Cortex of kidney (tissue), 1 donor: ENCODE measurements around the gene PKD1L1.
"Not testable (repeated sequence)": the region's sequence is repeated elsewhere in the genome, so short reads cannot be mapped to it uniquely, and the experiment has no call there.

Source experiments
- DNase-seq: peaks from one replicate; lab custom pipeline; 2025; lab: John Stamatoyannopoulos, UW

PKD1L1 gene

DNA sequence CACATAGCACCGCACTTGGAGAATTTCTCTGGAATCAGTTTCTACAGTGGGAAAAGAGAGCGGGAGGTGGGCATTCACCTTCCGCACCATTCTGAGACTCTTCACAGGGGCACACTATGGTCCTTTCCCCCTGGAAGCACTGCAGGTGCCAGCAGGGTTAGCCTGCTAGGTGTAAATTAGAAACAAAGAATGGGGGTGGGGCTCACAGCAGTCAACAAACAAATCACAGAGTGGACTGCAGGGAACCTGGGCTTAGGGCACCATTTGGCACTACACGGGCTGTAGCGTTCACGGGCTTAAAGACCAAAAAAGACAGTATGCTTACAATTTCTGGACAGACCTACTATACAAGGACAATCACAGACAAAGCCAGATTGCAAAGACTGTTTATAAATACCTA is 8.0 kb upstream of the PKD1L1 start:
- DNase-seq: no peak

GRCh38 chr7:47954231-47954911 is 6.1 kb upstream of the PKD1L1 start:
- no peak for DNase-seq

DNA sequence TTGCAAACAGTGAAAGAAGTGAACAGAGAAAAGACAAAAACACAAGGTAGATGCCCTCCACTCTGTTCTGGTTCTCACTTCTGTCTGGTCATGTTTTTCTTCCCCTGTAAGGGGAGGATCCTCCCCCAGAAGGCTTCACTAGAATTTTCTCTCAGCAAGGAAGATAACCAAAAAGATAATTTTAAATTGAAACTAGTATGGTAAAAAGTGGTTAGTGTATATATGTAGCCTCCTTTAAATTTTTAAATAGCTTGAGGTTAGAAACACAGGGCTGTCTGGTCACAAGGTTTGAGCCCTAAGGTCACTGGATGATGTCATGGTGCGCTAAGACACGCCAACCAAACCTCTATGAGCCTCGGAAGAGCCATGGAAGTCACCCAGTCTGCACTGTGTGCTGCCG is 5.6 kb upstream of the PKD1L1 start:
- DNase-seq: no peak

DNA sequence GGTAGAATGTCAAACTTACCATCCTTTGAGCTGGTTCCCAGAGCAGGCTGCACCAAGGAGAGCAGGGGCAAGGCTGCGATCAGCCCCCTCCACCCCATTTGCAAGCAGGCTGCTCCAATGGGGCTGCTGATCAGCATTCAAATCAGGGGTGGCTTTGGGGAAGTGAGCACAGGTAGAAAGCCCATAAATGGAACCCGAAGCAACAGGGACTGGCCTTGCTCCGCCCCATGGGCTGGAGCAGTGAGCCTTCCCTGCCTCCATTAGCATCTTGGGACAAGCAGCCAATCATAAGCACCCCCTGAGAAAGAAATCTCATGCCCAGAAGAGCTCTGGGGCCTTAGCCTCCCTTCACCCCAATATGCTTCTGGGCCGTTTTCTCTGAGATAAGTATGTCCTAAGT is 4.0 kb upstream of the PKD1L1 start:
- no peak for DNase-seq

DNA sequence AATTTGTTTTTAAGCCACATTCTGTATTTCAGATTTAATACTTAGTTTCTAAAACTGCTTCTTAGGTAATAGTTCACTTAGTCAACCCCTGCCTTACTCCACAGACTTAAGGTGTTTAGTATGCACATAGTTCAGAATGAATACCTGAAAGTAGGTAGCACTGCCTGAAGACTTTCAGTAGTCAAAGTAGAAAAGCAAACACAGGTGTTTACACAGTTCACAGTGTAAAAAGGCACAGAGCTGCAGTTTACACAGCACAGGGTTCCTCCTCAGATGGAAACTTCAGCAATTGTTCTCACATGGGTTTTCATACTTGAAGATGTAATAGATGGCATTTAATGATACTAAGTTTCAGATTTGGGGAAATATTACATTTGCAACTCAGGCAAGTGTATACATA is 3.1 kb upstream of the PKD1L1 start:
- DNase-seq: no peak

GRCh38 chr7:47950714-47951113 is 2.4 kb upstream of the PKD1L1 start:
- no peak for DNase-seq

DNA sequence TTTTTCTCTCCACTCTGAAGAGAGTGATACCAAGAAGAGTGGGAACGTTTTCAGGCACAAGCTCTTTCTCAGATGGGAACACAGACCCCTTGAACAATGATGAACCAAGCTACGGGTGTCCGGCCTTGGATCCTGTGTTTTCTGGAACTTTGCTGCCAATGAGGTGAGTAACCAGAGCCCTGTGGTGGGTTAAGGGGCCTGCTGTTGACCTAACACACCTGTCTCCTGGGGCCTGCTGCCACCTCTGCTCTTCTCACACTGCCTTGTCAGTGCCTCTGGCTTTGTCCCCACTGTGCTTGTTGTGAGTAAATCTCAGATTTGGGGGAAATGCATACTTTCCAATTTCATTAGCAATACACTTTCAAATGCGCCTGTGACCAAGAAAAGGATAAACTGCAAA is 1.4 kb upstream of the PKD1L1 start:
- DNase-seq: no peak

DNA sequence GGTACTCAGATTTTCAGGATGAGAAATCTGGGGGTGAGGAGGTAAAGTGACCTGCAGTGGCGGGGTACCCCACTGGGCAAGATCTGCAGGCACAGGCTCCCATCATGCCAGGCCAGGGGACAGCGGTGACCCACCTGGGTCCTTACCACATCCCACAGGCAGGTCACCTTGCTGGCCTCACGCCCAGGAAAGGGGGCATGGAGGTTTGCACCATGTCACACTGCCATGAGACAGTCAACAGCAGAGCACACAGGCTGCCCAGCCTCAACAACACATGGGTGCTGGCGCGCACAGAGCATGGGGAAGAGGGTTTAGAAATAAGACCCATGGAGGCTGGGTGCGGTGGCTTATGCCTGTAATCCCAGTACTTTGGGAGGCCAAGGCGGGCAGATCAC is 914 bp downstream of the PKD1L1 start:
- no peak for DNase-seq

DNA sequence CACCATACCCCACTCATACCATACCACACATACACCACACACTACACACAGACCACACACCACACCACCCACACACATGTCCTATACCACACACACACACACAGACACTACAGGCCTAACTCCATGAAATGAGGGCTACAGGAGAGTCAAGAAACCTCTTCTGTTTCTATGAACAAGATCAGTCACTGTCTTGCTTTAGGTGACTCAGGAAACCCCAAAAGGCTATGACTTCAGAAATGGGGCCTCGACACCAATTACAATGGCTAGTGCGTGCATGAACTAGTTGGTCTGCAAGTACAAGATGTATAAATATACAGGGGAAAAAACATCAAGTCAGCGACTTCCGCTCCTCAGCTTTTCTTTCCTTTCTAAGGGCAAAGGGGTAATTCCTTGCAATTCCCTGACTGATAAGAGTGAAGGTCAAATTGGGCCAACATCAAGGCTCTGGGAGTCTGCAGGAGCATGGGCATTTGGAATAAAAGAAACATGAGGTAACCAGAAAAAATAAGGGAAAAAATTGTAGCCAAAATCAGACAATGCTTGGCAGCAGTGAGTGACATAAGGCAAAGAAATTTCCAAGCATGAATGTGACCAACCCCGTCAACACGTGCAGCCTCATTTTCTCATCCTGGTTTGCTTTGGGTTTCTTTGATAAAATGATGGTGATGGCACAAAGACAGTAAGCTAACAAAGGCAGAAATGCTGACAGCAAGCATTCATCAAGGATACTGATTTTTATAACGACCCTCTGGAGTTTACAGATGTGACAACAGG is 1.5 kb downstream of the PKD1L1 start:
- DNase-seq: no peak

- DNase-seq: no peak
These were observed 2.8 kb downstream of the PKD1L1 start for GRCh38 chr7:47945261-47946015.

- DNase-seq: no peak
These were observed 3.6 kb downstream of the PKD1L1 start for GRCh38 chr7:47944536-47945260.

DNA sequence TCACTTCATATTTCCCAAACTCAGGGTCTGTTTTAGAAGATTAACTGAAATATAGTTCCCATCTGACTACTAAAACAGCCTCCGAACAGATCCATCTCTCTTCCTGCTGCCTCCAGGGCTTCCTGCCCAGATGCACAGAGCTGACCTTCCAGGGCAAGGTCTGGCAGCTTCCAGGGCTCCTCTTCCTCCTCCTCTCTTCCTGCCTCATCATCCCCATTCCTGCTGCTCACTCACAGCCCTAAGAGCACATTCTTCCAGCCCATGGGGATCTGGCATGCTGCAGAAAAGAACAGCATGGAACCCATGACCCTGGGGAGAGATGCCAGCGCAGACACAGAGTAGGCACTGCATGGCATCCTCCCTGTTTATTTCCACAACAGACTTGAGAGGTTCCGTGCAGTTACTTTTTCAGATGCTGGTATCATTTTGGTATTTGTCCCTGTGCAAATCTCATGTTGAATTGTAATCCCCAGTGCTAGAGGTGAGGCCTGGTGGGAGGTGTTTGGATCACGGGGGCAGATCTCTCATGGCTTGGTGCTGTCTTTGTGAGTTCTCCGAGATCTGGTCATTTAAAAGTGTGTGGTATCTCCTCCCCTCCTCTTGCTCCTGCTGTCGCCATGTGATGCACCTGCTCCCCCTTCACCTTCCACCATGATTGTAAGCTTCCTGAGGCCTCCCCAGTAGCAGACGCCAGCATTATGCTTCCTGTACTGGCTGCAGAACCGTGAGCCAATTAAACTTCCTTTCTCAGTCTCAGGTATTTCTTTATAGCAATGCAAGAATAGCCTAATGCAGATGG is 4.4 kb downstream of the PKD1L1 start:
- DNase-seq: no peak

DNA sequence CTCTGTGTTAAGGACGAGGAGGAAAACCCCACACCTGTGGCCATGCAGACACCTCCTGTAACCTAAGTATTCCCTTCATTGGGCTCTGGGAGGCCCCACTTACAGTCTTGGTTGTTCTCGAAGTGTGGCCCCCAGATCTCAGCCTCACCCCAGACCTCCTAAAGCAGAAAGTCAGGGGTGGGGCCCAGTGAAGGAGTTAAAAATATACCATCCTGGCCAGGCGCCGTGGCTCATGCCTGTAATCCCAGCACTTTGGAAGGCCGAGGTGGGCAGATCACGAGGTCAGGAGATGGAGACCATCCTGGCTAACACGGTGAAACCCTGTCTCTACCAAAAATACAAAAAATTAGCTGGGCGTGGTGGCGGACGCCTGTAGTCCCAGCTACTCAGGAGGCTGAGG is 5.6 kb downstream of the PKD1L1 start:
- DNase-seq: not testable (repeated sequence)

DNA sequence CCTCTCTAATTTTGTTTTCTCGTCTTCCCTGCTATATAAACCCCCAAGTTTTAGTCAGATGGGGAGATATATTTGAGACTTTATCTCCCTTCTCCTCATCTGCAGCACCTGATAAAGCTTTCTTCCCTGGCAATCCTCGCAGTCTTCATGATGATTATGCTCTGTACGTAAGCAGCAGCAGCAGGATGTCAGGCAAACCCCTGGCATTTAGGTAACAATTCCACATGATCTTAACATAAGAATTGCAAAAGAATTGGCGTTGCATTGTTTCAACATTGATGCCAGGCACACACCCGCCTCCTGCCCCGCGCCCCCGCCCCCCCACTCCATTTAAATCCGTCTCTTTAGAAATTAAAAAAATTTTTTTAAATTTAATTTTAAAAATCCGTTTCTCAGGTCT is 6.1 kb downstream of the PKD1L1 start:
- no peak for DNase-seq

DNA sequence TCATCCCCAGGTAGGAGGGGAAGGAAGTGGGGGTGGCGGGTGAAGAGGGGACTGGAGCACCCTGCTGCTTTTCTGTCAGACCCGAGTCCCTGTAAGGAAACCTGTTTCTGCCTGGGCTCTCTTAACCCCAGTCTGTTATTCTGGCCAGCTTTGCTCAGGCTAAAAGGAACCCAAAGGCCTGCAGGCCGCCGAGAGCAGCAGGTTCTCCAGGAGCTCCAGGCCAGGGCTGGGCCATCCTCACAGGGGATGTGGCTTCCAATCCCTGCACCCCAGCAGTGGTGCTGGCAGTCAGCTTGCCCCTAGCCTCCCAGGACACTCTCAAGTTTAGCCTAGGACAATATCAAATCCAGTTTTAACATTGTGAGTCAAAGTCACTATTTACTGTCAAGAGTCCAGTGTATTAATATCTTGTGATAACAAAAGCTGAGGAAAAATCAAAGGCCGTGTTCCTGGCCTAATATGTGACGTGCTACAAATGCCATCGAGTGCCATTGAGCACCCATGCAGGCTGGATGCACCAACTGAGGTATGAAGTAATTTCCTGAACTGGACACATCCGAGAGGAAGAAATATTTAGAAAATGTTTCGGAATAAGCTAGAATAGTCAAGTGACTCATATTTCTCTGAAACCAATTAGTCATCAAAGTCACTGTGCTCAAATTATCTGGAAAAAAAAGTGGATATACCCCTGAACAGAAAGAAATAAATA is 7.0 kb downstream of the PKD1L1 start:
- no peak for DNase-seq

GRCh38 chr7:47940088-47941013 is 7.9 kb downstream of the PKD1L1 start:
- DNase-seq: no peak

DNA sequence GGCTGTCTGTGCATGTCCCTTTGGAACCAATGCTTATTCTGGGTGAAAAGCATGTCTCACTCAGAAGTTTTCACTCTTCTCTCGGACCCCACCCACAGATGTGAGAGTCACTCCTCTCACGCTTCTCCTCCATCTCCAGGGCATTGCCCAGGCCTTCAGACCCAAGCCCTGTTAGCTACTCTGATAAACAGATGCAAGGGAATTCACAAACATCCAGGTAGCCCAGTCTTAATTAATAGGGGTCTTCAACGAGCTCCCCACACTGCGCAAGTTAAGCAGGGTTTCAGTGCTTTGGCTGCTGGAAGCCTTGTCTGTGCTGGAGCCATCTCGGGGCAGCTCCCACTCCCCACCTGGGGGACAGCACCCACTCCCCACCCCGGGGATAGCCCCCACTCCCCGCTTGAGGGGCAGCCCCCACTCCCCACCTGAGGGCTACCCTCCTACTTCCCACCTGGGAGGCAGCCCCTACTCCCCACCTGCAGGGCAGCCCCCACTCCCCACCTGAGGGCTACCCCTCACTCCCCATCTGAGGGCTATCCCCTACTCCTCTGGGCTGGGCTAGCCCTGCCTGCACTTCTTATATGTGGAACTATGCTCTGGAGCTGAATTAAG is 8.7 kb downstream of the PKD1L1 start:
- DNase-seq: no peak

DNA sequence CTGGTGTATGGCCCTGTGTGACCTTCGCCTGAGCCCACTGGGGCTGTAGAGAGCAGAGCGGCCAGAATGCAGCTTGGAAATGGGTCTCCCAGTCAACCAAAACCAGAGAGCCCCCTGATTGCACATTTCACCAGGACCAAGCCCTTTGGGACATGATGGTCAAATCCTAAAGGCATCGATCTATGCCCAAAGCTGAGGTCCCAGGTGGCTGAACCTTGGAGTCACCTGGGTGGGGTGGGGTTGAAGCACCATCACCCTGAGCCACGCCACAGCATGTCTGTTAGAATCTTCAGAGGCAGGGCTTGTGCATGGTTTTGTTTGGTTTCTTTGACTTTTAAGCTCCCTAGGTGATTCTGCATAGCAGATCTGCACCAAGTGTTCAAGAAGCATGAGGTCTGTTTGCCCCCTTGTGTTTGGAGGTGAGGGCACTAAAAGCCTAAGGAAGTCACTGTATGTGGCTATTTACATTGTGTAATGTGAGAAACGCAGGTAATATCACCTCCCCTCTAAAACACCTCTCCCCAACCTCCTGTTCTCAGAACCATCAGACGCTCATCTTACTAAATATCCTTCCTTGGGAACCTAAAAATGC is 9.6 kb downstream of the PKD1L1 start:
- no peak for DNase-seq
